Esophagus squamous epithelium (tissue), 5 donors: ENCODE data around the gene ARHGAP25. TPM values are rescaled to one million over a fixed set of nuclear protein-coding genes. Genes with fewer than 3 reads are reported as not detected.

ENCODE experiments used
- DNase-seq: peaks from one replicate; lab custom pipeline; 2025; lab: John Stamatoyannopoulos, UW
- H3K27ac ChIP-seq, 4 donors: fragments of 200-600 bp; sonication (generic); one replicate each; pipeline ENCODE4 v1.5.1; 2016 to 2019; ENCODE audit warnings: mild to moderate bottlenecking in 1 of 4
- H3K27me3 ChIP-seq, 4 donors: fragments of 200-600 bp; sonication (generic); 1 replicate in 3 of 4; 2 replicates in 1 of 4; pipeline versions ENCODE4 v1.5.1 to v1.6.0; 2017 to 2021; ENCODE audit warnings: antibody characterized with exemption in 1 of 4
- H3K36me3 ChIP-seq, 3 donors: fragments of 200-600 bp; sonication (generic); one replicate each; pipeline ENCODE4 v1.5.1; 2016 to 2019
- H3K4me1 ChIP-seq, 3 donors: fragments of 200-600 bp; sonication (generic); one replicate each; pipeline ENCODE4 v1.5.1; 2017 to 2019
- H3K4me3 ChIP-seq, 4 donors: fragments of 200-600 bp; sonication (generic); 1 replicate in 3 of 4; 2 replicates in 1 of 4; pipeline ENCODE4 v1.5.1; 2016 to 2019; ENCODE audit warnings: mild to moderate bottlenecking in 2 of 4, moderate library complexity in 1 of 4
- H3K9me3 ChIP-seq, 3 donors: fragments of 200-600 bp; sonication (generic); one replicate each; pipeline ENCODE4 v1.5.1; 2016 to 2019
- CTCF ChIP-seq, 6 experiments: fragments of 450-650 bp in 4 of 6; fragments of 200-600 bp in 2 of 6; sonication (generic) in 2 of 6; IDR thresholded peaks; one replicate each; pipeline ENCODE4 v1.5.1; 2016 to 2019; ENCODE audit warnings: antibody characterized with exemption in 6 of 6, mild to moderate bottlenecking in 4 of 6, moderate library complexity in 4 of 6
- POLR2A ChIP-seq, 4 donors: fragments of 450-650 bp; IDR thresholded peaks; one replicate each; pipeline ENCODE4 v1.6.1; 2017; ENCODE audit warnings: antibody characterized with exemption in 4 of 4, mild to moderate bottlenecking in 4 of 4, moderate library complexity in 3 of 4
- WGBS, 2 donors: methylation state at CpG; one replicate each; pipeline ENCODE4 v1.1.5; 2018; 5-methylcytosine and 5-hydroxymethylcytosine counted together
- intact Hi-C: fragments of 100-400 bp; cut with DNase I; formaldehyde crosslinking; loops from one replicate; pipeline ENCODE4 v1.15.0; 2022
- total RNA-seq, 4 donors: library from RNA; depleted of rRNA; stranded (reverse); fragments of >200 nt; gene quantifications; one replicate each; pipeline ENCODE4 v1.1.0, GENCODE V29; 2016
- donor health status: DM: yes; HTN: yes; CAD: no.

Gene ARHGAP25
- total RNA-seq, 4 donors from 2014 or later: 3.2 to 9.0 (median 5.5) TPM

- no peaks in the 10 kb centered on the region for H3K36me3 ChIP-seq
- no peak for DNase-seq
- no peak overlapping the region for H3K27ac ChIP-seq
- H3K4me3 ChIP-seq: no peak overlapping the region
- intact Hi-C loops: no loop called here
- WGBS, 2 donors: 43 to 44% methylated on average over 4 of the region's 4 CpGs
- H3K9me3 ChIP-seq: no peaks in the 10 kb centered on the region
- TF ChIP-seq POLR2A (IDR thresholded peaks at IDR 0.05) (no peak), CTCF (IDR thresholded peaks at IDR 0.05) (no peak)
- no peaks in the 10 kb centered on the region for H3K4me1 ChIP-seq
- H3K27me3 ChIP-seq: no peaks in the 10 kb centered on the region
Observed at GRCh38 chr2:68857855-68858456, 123.3 kb downstream of the ARHGAP25 start.

- H3K27me3 ChIP-seq: no peaks in the 10 kb centered on the region
- TF ChIP-seq POLR2A (IDR thresholded peaks at IDR 0.05): no peak
- no peak overlapping the region for H3K27ac ChIP-seq
- DNase-seq: no peak
- H3K4me1 ChIP-seq: no peaks in the 10 kb centered on the region
- WGBS, 2 donors: 77 to 78% methylated on average over 3 of the region's 3 CpGs
- no peaks in the 10 kb centered on the region for H3K36me3 ChIP-seq
- intact Hi-C loops: no loop called here
- no peaks in the 10 kb centered on the region for H3K9me3 ChIP-seq
- no peak overlapping the region for H3K4me3 ChIP-seq
Observed at GRCh38 chr2:68860111-68860510, 125.5 kb downstream of the ARHGAP25 start.

GRCh38 chr2:68861330-68861729 lies 126.7 kb downstream of the ARHGAP25 start:
- intact Hi-C loops: no loop called here
- TF ChIP-seq CTCF (IDR thresholded peaks at IDR 0.05) (no peak), POLR2A (IDR thresholded peaks at IDR 0.05) (no peak)
- no peak overlapping the region for H3K4me3 ChIP-seq
- H3K9me3 ChIP-seq: no peaks in the 10 kb centered on the region
- no peak overlapping the region for H3K27ac ChIP-seq
- H3K36me3 ChIP-seq: no peaks in the 10 kb centered on the region
- no peaks in the 10 kb centered on the region for H3K27me3 ChIP-seq
- DNase-seq: no peak
- no peaks in the 10 kb centered on the region for H3K4me1 ChIP-seq

GRCh38 chr2:68862889-68863288 lies 128.3 kb downstream of the ARHGAP25 start:
- H3K36me3 ChIP-seq: no peaks in the 10 kb centered on the region
- H3K4me3 ChIP-seq: no peak overlapping the region
- TF ChIP-seq POLR2A (IDR thresholded peaks at IDR 0.05) (no peak), CTCF (IDR thresholded peaks at IDR 0.05) (no peak)
- H3K27ac ChIP-seq: no peak overlapping the region
- H3K9me3 ChIP-seq: no peaks in the 10 kb centered on the region
- intact Hi-C loops: no loop called here
- WGBS, 2 donors: 77 to 81% methylated on average over 7 of the region's 7 CpGs
- no peak for DNase-seq
- H3K4me1 ChIP-seq: no peaks in the 10 kb centered on the region
- H3K27me3 ChIP-seq: no peaks in the 10 kb centered on the region

DNA sequence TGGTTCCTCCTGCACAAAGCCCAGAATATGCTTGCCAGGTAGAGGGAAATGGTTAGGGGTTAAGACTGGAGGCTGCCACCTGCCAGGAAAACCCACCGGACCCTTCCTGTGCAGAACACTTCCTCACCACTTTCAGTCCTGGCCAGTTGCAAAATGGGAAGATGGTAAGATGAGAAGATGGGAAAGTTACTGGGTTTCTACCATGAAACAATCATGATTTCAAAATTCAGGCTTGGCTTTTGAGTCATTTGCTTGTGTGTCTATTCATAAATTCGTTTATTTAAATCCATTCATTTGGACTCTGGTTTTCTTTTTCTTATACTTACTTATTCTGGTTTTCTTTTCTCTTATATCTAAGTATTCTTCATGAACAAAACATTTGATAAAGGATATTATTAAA lies 129.4 kb downstream of the ARHGAP25 start:
- 64 to 79% methylated on average over 2 of the region's 2 CpGs for WGBS, 2 donors
- Histone ChIP-seq H3K36me3 (no peaks in the 10 kb centered on the region), H3K9me3 (no peaks in the 10 kb centered on the region), H3K27ac (no peak overlapping the region), H3K4me1 (no peaks in the 10 kb centered on the region), H3K4me3 (no peak overlapping the region), H3K27me3 (no peaks in the 10 kb centered on the region)
- TF ChIP-seq CTCF (IDR thresholded peaks at IDR 0.05): no peak
- no peak for TF ChIP-seq POLR2A (IDR thresholded peaks at IDR 0.05)
- intact Hi-C loops: no loop called here
- DNase-seq: no peak

DNA sequence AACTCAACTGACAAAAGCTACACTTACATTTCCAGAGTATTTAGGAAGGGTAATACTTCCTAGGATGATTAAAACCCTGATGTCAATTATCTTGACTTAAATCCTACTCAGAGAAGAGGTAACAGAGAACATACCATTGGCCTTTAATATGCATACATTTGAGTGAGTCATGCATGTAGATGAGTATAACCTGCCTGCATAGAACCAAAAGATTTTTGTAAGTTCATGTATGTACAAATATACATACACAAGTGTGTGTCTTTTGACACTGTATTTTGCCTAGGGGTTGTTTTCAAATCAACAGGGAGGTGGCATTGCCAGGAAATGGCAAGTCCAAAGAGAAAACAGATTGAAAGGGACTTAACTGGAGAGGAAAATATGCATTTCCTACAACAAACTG lies 130.5 kb downstream of the ARHGAP25 start:
- no peak overlapping the region for H3K4me3 ChIP-seq
- H3K9me3 ChIP-seq: no peaks in the 10 kb centered on the region
- H3K4me1 ChIP-seq: no peaks in the 10 kb centered on the region
- no peaks in the 10 kb centered on the region for H3K27me3 ChIP-seq
- H3K27ac ChIP-seq: no peak overlapping the region
- no peak for DNase-seq
- intact Hi-C loops: no loop called here
- H3K36me3 ChIP-seq: no peaks in the 10 kb centered on the region
- TF ChIP-seq CTCF (IDR thresholded peaks at IDR 0.05) (no peak), POLR2A (IDR thresholded peaks at IDR 0.05) (no peak)
